Cardiac muscle cell (in vitro differentiated cells and primary cell): ENCODE data around the gene COTL1. TPM values are rescaled to one million over a fixed set of nuclear protein-coding genes. Genes with fewer than 3 reads are reported as not detected.

Experiments
- DNase-seq, 2 donors: peaks; one replicate each; pipeline versions ENCODE4 v3.0.0 to v3.0.0-alpha.2; 2010 to 2017; ENCODE audit warnings: low read depth in 1 of 2, low spot score in 1 of 2
- H3K27ac ChIP-seq: fragments of 200-600 bp; sonication (generic); 2 replicates; pipeline ENCODE4 v1.5.1; 2016
- H3K27me3 ChIP-seq: fragments of 200-600 bp; sonication (generic); 2 replicates; pipeline ENCODE4 v1.6.0; 2016; ENCODE audit warnings: control low read depth
- H3K36me3 ChIP-seq: fragments of 200-600 bp; sonication (generic); 2 replicates; pipeline ENCODE4 v1.5.1; 2016; ENCODE audit warnings: control low read depth
- H3K4me1 ChIP-seq: fragments of 200-600 bp; sonication (generic); 2 replicates; pipeline ENCODE4 v1.8.1; 2017; ENCODE audit warnings: low read depth, mild to moderate bottlenecking, mixed run types
- H3K4me3 ChIP-seq: fragments of 200-600 bp; sonication (generic); 2 replicates; pipeline ENCODE4 v1.5.1; 2016; ENCODE audit warnings: mild to moderate bottlenecking
- H3K9me3 ChIP-seq: fragments of 200-600 bp; sonication (generic); 2 replicates; pipeline ENCODE4 v1.5.1; 2017; ENCODE audit warnings: low read depth, mild to moderate bottlenecking, control low read depth
- polyA plus RNA-seq: library from polyadenylated mRNA; unstranded; fragments of >200 nt; fragmentation: Nextera tagmentation; extraction: Ambion mirVana; gene quantifications from 2 replicates; pipeline ENCODE4 v1.2.1, GENCODE V29; 2016
- total RNA-seq: library from RNA; depleted of rRNA; stranded (reverse); fragments of >200 nt; gene quantifications from 2 replicates; pipeline ENCODE4 v1.2.3, GENCODE V29; 2016
- TF ChIP-seq, protein P1 (sequence below): IDR thresholded peaks from 2 replicates; pipeline ENCODE4 v1.5.1; 2012; ENCODE audit warnings: low read depth, mild to moderate bottlenecking, low read length

COTL1 gene
- total and polyA plus RNA-seq, 2 experiments from 2014 or later, result 32.3 to 70.2 TPM

DNA sequence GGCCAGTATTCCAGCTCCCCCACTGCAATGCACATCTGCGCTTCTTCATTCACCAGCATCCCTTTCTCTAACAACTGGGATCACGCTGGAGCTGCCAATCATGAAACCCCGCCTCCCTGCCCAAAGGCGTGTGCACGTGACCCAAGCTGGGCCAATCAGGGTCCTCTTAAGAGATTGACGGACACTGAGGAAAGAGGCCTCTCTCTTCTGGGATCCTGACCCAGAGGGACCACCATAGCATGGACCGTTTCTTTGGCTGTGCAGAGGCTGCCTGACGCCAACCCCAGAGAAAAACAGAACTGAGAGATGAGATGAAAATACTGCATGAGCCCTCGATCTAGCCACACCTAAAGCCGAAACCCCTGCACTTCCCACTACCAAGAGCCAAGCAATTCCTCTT is 32.0 kb downstream of the COTL1 start:
- no peak overlapping the region for H3K27ac ChIP-seq

DNA sequence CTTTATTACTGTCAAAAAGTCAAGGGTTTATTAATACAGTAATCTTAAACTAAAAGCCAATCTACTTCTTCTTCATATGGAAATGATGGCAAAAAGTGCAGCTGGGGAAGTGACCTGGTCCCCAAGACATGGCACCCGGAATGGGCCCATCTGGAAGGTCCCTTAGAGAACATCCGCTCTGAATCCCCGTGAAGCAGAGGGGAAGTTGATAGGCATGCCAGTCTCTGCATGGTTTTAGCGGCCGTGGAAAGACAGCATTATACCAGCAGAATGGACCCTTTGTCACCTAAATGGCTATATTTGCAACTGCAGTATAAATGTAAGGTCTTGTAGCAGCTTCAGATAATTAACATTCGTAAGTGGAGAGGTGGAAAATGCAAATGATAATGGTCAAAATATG is 32.4 kb downstream of the COTL1 start:
- no peak overlapping the region for H3K27ac ChIP-seq
- no peak for DNase-seq
- no peaks in the 10 kb centered on the region for H3K27me3 ChIP-seq
- H3K4me3 ChIP-seq, result no peak overlapping the region
- H3K4me1 ChIP-seq, result no peaks in the 10 kb centered on the region
- H3K36me3 ChIP-seq, result no peaks in the 10 kb centered on the region
- TF ChIP-seq, protein P1, sequence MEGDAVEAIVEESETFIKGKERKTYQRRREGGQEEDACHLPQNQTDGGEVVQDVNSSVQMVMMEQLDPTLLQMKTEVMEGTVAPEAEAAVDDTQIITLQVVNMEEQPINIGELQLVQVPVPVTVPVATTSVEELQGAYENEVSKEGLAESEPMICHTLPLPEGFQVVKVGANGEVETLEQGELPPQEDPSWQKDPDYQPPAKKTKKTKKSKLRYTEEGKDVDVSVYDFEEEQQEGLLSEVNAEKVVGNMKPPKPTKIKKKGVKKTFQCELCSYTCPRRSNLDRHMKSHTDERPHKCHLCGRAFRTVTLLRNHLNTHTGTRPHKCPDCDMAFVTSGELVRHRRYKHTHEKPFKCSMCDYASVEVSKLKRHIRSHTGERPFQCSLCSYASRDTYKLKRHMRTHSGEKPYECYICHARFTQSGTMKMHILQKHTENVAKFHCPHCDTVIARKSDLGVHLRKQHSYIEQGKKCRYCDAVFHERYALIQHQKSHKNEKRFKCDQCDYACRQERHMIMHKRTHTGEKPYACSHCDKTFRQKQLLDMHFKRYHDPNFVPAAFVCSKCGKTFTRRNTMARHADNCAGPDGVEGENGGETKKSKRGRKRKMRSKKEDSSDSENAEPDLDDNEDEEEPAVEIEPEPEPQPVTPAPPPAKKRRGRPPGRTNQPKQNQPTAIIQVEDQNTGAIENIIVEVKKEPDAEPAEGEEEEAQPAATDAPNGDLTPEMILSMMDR, result no peak
- H3K9me3 ChIP-seq, result no peaks in the 10 kb centered on the region

More for the DNA sequence above, 32.0 kb downstream of the COTL1 start:
- no peaks in the 10 kb centered on the region for H3K9me3 ChIP-seq
- H3K36me3 ChIP-seq, result no peaks in the 10 kb centered on the region
- no peaks in the 10 kb centered on the region for H3K4me1 ChIP-seq
- TF ChIP-seq, protein P1, result no peak
- no peaks in the 10 kb centered on the region for H3K27me3 ChIP-seq
- peak in 1 of 2 donors; percentile 50 for DNase-seq
- H3K4me3 ChIP-seq, result no peak overlapping the region

DNA sequence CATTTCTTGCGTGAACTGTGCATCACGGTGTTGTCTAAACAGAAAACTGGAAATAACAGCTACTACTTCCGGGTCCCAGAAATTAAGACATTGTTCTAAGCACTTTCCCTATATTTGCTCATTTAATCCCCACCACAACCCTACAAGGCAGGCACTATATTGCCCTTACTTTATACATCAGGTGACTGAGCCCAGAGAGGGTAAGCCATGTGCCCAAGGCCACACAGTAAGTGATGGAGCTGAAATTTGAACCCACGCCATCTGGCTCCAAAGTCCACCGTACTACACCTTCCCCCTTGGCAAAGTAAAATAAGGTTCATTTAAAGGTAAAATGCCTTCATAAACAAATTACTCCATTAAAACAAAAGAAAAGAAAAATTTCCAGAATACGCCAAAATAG is 33.2 kb downstream of the COTL1 start:
- Histone ChIP-seq H3K4me1 (no peaks in the 10 kb centered on the region), H3K4me3 (no peak overlapping the region), H3K36me3 (no peaks in the 10 kb centered on the region), H3K9me3 (no peaks in the 10 kb centered on the region), H3K27me3 (no peaks in the 10 kb centered on the region), H3K27ac (no peak overlapping the region)
- DNase-seq, result no peak
- TF ChIP-seq, protein P1, result no peak

DNA sequence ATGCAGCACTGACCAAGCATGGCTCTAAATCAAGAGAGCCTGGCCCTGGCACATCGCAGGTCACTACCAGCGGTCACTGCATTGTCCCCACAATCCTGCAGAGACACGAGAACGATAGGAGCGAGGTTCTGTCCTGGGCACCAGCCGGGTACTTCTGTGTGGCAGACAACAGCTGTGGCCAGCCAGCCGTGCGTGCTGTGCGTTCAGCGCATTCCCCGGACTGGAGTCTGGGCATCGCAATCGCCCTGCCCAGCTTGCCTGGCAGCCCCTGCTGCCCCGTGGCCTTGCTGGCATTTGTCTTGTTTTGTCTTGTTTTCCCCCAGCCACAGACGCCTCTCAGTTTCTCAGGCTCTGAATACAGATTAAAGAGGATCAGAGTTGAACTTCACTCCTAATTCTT is 33.9 kb downstream of the COTL1 start:
- no peak overlapping the region for H3K27ac ChIP-seq

GRCh38 chr16:84582958-84583516 is 34.8 kb downstream of the COTL1 start:
- Histone ChIP-seq H3K27ac (no peak overlapping the region), H3K27me3 (no peaks in the 10 kb centered on the region), H3K4me1 (no peaks in the 10 kb centered on the region), H3K4me3 (no peak overlapping the region), H3K9me3 (no peaks in the 10 kb centered on the region), H3K36me3 (no peaks in the 10 kb centered on the region)
- DNase-seq, result peak; percentile 47 to 77
- TF ChIP-seq, protein P1, result no peak

More for the DNA sequence above, 33.9 kb downstream of the COTL1 start:
- H3K4me3 ChIP-seq, result no peak overlapping the region
- TF ChIP-seq, protein P1, result no peak
- DNase-seq, result no peak
- no peaks in the 10 kb centered on the region for H3K4me1 ChIP-seq
- H3K27me3 ChIP-seq, result no peaks in the 10 kb centered on the region
- H3K9me3 ChIP-seq, result no peaks in the 10 kb centered on the region
- H3K36me3 ChIP-seq, result no peaks in the 10 kb centered on the region
